Peyer's patch (tissue), 4 donors: ENCODE results near the gene RAPGEF3.

Experiments
- POLR2A ChIP-seq, 2 donors: fragments of 450-650 bp; IDR thresholded peaks; one replicate each; pipeline ENCODE4 v1.5.1; 2017; ENCODE audit warnings: antibody characterized with exemption in 2 of 2, mild to moderate bottlenecking in 2 of 2, moderate library complexity in 2 of 2
- TF ChIP-seq, protein P1 (sequence below), 6 experiments: fragments of 450-650 bp in 4 of 6; fragments of 200-600 bp in 2 of 6; sonication (generic) in 1 of 6; IDR thresholded peaks; one replicate each; pipeline ENCODE4 v1.5.1; 2017 to 2019; ENCODE audit warnings: antibody characterized with exemption in 6 of 6, mild to moderate bottlenecking in 3 of 6, moderate library complexity in 1 of 6

DNA sequence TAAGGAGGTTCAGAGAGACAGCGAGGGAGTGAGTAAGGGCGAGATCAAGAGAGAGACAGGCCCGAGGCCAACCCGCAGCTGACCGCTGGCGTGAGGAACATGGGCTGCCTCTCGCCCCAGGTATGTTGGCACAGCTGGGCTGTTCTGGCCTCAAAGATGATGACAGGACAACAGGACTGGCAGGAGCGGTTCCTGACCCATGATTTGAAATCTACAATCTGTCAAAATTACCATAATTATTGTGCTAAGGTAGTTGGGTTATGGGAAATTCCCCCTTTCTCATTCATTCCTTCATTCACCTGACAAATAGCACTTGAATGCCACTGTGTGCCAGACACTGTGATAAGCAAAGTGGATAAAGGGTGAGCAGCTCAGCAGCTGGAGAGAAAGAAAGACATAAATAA is 28.3 kb downstream of the RAPGEF3 start:
- no peak for TF ChIP-seq POLR2A (IDR thresholded peaks at IDR 0.05)
- TF ChIP-seq, protein P1, sequence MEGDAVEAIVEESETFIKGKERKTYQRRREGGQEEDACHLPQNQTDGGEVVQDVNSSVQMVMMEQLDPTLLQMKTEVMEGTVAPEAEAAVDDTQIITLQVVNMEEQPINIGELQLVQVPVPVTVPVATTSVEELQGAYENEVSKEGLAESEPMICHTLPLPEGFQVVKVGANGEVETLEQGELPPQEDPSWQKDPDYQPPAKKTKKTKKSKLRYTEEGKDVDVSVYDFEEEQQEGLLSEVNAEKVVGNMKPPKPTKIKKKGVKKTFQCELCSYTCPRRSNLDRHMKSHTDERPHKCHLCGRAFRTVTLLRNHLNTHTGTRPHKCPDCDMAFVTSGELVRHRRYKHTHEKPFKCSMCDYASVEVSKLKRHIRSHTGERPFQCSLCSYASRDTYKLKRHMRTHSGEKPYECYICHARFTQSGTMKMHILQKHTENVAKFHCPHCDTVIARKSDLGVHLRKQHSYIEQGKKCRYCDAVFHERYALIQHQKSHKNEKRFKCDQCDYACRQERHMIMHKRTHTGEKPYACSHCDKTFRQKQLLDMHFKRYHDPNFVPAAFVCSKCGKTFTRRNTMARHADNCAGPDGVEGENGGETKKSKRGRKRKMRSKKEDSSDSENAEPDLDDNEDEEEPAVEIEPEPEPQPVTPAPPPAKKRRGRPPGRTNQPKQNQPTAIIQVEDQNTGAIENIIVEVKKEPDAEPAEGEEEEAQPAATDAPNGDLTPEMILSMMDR (IDR thresholded peaks at IDR 0.05) = no peak
